ENCODE measurements around the gene C4orf17. TPM values are rescaled to one million over a fixed set of nuclear protein-coding genes. Genes with fewer than 3 reads are reported as not detected.
A peak's percentile ranks its signal among the peaks of the same experiment; 100 is the strongest.
"Not testable (repeated sequence)": the region's sequence is repeated elsewhere in the genome, so short reads cannot be mapped to it uniquely, and the experiment has no call there.

C4orf17 gene
- total and polyA plus RNA-seq, 9 donors: 0.06 to 0.25 (median 0.15) TPM; not detected in 5

DNA sequence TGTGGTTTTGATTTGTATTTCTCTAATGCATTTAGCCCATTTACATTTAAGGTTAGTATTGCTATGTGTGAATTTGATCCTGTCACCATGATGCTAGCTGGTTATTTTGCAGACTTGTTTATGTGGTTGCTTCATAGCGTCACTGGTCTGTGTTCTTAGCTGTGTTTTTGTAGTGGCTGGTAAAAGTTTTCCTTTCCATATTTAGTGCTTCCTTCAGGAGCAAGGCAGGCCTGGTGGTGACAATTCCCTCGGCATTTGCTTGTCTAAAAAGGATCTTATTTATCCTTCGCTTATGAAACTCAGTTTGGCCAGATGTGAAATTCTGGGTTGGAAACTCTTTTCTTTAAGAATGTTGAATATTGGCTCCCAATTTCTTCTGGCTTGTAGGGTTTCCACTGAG, 23.9 kb downstream of the C4orf17 start:
- no CpG with 5 or more reads among the region's 3 CpGs for WGBS (ENCODE audit: insufficient coverage)
- DNase-seq; H3K27ac ChIP-seq (ENCODE audit: low read length); H3K4me3 ChIP-seq (ENCODE audit: low read length); H3K27me3 ChIP-seq (ENCODE audit: control insufficient read depth, insufficient read depth, low read length); H3K9me3 ChIP-seq (replicated peaks; ENCODE audit: control insufficient read depth, low read depth, low read length); H3K4me1 ChIP-seq (ENCODE audit: control insufficient read depth, insufficient read depth, low read length); H3K36me3 ChIP-seq (ENCODE audit: control insufficient read depth, insufficient read depth, low read length): not testable (repeated sequence)

DNA sequence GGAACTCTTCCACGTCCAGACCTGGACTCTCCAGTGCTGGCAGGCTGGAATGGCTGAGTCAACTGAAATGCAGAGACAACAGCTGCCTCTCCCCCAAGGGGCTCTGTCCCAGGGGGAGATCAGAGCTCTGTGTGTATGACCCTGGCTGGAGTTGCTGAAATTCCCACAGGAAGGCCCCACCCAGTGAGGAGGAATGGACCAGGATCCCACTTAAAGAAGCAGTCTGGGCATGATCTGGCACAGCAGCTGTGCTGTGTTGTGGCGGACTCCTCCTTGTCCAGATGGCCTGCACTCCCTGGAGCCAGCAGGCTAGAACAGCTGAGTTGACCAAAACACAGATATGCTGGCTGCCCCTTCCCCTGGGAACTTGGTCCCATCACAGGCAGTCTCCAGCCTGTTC, 25.4 kb downstream of the C4orf17 start:
- Histone ChIP-seq H3K27ac (ENCODE audit: low read length) (no peak overlapping the region), H3K4me1 (ENCODE audit: control insufficient read depth, insufficient read depth, low read length) (peaks cover 6% of the 10 kb centered on the region), H3K36me3 (ENCODE audit: control insufficient read depth, insufficient read depth, low read length) (no peaks in the 10 kb centered on the region), H3K4me3 (ENCODE audit: low read length) (no peak overlapping the region), H3K9me3 (replicated peaks; ENCODE audit: control insufficient read depth, low read depth, low read length) (no peaks in the 10 kb centered on the region), H3K27me3 (ENCODE audit: control insufficient read depth, insufficient read depth, low read length) (no peaks in the 10 kb centered on the region)
- WGBS (ENCODE audit: insufficient coverage): 42% methylated on average over 2 of the region's 2 CpGs
- DNase-seq: peak; percentile 71

DNA sequence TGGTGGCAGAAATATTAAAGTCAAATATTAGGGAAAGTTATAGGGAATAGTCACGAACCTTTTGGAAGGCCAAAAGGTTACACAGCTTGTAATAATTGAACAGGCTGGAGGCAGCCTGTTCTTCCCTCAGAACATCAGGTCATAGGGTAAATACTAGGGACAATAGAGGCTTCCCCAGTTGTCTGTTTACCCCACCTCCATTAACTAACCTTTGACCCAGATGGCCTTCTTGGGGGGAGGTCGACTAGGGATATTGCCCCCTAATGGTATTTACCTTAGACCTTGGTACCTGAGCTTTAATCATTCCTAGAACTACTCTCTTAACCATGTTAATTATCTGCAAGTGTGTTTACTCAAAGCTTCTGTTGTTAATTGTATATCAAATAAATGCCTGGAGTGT, 26.0 kb downstream of the C4orf17 start:
- Histone ChIP-seq H3K27ac (ENCODE audit: low read length) (no peak overlapping the region), H3K4me3 (ENCODE audit: low read length) (no peak overlapping the region), H3K27me3 (ENCODE audit: control insufficient read depth, insufficient read depth, low read length) (no peaks in the 10 kb centered on the region), H3K36me3 (ENCODE audit: control insufficient read depth, insufficient read depth, low read length) (no peaks in the 10 kb centered on the region), H3K9me3 (replicated peaks; ENCODE audit: control insufficient read depth, low read depth, low read length) (no peaks in the 10 kb centered on the region), H3K4me1 (ENCODE audit: control insufficient read depth, insufficient read depth, low read length) (peaks cover 6% of the 10 kb centered on the region)
- no CpG with 5 or more reads among the region's 2 CpGs for WGBS (ENCODE audit: insufficient coverage)
- no peak for DNase-seq

DNA sequence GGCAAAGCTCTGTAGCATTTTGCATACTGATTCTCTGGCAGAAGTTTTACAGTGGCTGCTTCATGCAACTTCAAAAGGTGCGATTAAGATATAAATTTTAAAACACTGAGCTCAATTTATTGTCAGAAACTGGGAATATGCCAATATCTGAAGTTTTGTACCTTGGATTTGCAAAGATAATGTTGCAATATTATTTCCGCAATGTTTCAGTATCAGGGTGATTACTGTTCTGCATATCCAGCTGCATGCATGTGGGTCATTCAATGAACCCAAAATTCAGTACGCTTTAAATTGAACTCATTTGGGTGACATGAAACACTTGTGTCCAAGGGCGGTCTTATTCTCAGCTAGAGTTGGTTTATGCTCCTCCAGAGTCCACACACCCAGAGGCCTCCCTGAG, 26.9 kb downstream of the C4orf17 start:
- no peak overlapping the region for H3K4me3 ChIP-seq (ENCODE audit: low read length)
- no peaks in the 10 kb centered on the region for H3K9me3 ChIP-seq (replicated peaks; ENCODE audit: control insufficient read depth, low read depth, low read length)
- peaks cover 6% of the 10 kb centered on the region for H3K4me1 ChIP-seq (ENCODE audit: control insufficient read depth, insufficient read depth, low read length)
- H3K27me3 ChIP-seq (ENCODE audit: control insufficient read depth, insufficient read depth, low read length): no peaks in the 10 kb centered on the region
- whole genome bisulfite sequencing (ENCODE audit: insufficient coverage): 94% methylated on average over 4 of the region's 4 CpGs
- DNase-seq: no peak
- no peak overlapping the region for H3K27ac ChIP-seq (ENCODE audit: low read length)
- no peaks in the 10 kb centered on the region for H3K36me3 ChIP-seq (ENCODE audit: control insufficient read depth, insufficient read depth, low read length)

DNA sequence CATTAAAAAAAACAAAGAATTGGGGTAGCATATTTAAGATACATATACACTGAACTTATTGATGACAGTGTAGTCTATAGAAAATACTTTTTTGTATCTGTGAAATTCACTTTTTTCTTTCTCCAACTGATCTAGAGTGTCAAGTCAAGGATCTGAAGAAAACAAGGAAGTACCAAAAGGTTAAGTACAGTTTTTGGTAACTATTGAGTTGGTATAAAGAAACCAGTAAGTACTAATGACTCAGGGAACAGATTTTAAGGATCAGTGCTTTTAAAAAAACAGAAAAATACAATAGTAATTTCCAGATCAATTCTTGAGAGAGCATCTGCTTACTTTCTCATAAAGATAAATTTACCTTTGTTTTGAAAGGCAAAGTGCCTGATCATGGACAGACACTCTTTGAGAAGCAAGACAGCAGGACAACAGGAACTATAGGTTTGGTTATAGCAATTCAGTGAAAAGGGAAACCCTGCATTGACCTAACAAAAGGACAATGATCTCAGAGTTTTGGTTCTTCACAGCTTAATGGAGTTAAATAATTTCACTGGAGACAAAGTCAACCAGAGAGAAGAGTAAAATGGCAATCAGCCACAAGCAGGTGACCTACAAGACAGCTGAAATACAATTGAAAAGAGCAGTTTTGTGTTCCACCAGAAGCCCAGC, 29.6 kb downstream of the C4orf17 start:
- Histone ChIP-seq H3K4me3 (ENCODE audit: low read length) (no peak overlapping the region), H3K9me3 (replicated peaks; ENCODE audit: control insufficient read depth, low read depth, low read length) (no peaks in the 10 kb centered on the region), H3K4me1 (ENCODE audit: control insufficient read depth, insufficient read depth, low read length) (peaks cover 6% of the 10 kb centered on the region), H3K36me3 (ENCODE audit: control insufficient read depth, insufficient read depth, low read length) (no peaks in the 10 kb centered on the region), H3K27ac (ENCODE audit: low read length) (no peak overlapping the region), H3K27me3 (ENCODE audit: control insufficient read depth, insufficient read depth, low read length) (no peaks in the 10 kb centered on the region)
- no peak for DNase-seq

DNA sequence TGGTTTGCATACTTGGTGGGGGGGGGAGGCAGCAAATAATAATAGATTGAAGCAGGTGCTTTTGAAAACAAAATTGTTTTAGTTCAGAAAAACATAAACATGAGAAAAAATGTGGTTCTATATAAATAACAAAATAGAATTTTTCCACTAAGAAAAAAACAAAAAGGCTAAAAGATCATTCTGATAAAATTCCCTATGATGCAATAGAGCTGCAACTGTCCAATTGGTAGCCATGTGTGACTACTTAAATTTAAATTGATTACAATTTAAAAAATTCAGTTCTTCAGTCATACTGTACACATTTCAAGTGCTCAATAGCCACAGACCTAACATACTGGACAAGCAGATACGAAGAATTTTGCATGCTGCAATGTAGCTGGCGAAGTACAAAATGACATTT, 42.1 kb downstream of the C4orf17 start:
- DNase-seq: no peak
- no peaks in the 10 kb centered on the region for H3K27me3 ChIP-seq (ENCODE audit: control insufficient read depth, insufficient read depth, low read length)

DNA sequence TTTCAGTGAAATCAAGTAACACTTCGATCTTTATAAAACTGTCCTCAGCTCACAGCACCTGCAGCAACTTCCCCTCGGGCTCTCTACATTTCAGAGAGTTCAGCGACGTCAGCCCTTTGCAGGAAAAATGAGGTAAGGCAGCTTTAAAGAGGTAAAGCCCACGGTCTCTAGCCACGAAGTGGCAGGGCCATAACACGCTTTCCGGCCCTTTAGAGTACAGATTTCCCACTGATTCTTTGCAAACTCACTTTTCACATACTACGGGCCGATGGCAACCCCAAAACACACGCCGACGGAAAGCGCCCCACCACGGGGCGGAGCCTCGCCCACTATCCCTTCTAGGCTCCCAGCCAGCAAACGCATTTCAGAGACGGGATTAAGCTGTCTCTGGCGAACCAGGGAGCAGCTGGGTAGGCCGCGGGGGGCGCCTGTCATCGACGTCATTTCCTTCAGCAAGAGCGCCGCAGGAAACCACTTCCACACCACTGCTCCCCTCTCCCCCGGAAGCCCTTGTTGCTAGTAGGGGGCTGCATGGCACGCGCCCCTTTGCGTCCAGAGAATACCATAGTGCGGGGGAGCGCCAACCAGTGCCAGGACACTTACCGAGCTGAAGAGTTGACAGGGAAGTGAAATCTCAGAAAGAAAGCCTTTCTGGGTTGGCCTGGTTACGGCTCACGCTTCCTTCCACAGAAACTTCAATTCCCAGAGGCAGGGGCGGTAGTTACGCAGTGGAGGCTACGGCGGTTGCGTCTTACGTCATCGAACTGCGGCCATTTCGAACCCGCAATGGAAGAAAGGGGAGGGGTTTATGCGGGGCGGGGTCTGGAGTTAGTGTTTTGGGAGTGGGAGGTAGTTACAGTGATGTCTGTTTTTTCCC, 52.7 kb downstream of the C4orf17 start, which contains the start of gene TRMT10A:
TRMT10A (minus strand) TSS at position 730 of the 877 bp plus-strand sequence. CDS start 4,701 bp downstream, outside the sequence.
- DNase-seq: peak; percentile 100
- no peaks in the 10 kb centered on the region for H3K27me3 ChIP-seq (ENCODE audit: control insufficient read depth, insufficient read depth, low read length)
- peak within 1 kb of the TSS; percentile 96 for H3K27ac ChIP-seq (ENCODE audit: low read length)
- no peaks in the 10 kb centered on the region for H3K36me3 ChIP-seq (ENCODE audit: control insufficient read depth, insufficient read depth, low read length)
- H3K4me1 ChIP-seq (ENCODE audit: control insufficient read depth, insufficient read depth, low read length): peaks cover 7% of the 10 kb centered on the region
- WGBS (ENCODE audit: insufficient coverage): under 1% methylated on average over 31 of the region's 48 CpGs
- H3K4me3 ChIP-seq (ENCODE audit: low read length): peak within 1 kb of the TSS; percentile 56
- H3K9me3 ChIP-seq (replicated peaks; ENCODE audit: control insufficient read depth, low read depth, low read length): no peaks in the 10 kb centered on the region

More for the DNA sequence above, 42.1 kb downstream of the C4orf17 start:
- Histone ChIP-seq H3K9me3 (replicated peaks; ENCODE audit: control insufficient read depth, low read depth, low read length) (no peaks in the 10 kb centered on the region), H3K27ac (ENCODE audit: low read length) (no peak overlapping the region), H3K36me3 (ENCODE audit: control insufficient read depth, insufficient read depth, low read length) (peaks cover 2% of the 10 kb centered on the region), H3K4me3 (ENCODE audit: low read length) (no peak overlapping the region), H3K4me1 (ENCODE audit: control insufficient read depth, insufficient read depth, low read length) (no peaks in the 10 kb centered on the region)
- WGBS (ENCODE audit: insufficient coverage): no CpG with 5 or more reads among the region's 2 CpGs

DNA sequence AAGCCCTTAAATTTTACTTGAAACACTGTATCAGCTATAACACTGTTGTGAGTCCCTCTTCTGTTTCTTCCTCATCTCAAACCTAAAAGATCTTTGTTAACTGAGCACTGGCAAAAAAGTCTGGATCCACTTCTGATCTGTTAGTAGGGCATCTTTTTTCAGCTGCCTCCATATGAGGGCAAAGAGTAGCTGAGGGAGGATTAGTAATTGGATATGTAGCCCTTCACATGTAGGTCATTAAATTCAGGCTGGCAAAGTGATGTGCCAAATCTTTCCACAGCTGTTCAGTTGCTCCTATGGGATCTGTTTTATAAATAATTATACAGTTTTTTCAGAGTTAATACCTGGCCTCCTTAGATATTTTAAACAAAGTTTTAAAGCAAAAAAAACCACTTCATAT, 54.1 kb downstream of the C4orf17 start:
- no peaks in the 10 kb centered on the region for H3K27me3 ChIP-seq (ENCODE audit: control insufficient read depth, insufficient read depth, low read length)
- peak; percentile 85 for DNase-seq
- peaks cover 7% of the 10 kb centered on the region for H3K4me1 ChIP-seq (ENCODE audit: control insufficient read depth, insufficient read depth, low read length)
- no peaks in the 10 kb centered on the region for H3K9me3 ChIP-seq (replicated peaks; ENCODE audit: control insufficient read depth, low read depth, low read length)
- H3K4me3 ChIP-seq (ENCODE audit: low read length): no peak overlapping the region
- H3K27ac ChIP-seq (ENCODE audit: low read length): peak overlapping the region; percentile 96
- H3K36me3 ChIP-seq (ENCODE audit: control insufficient read depth, insufficient read depth, low read length): no peaks in the 10 kb centered on the region

DNA sequence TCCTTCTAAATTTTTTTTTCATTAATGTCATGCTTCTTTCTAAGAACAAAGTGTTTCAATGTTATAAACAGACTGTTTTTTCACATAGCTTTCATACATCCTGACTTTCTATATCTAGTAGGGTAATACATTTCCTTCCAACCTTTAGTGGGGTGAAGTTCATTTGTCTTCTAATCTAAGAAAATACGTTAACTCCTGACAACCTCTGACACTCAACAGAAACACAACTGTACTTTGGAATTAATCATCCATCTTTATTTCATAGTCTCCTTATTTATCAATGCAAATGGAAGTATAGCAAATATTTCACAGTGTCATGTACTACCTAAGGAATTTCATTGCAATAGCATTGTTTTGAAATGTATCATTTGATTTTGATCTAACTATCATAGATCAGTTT, 61.1 kb downstream of the C4orf17 start:
- no peaks in the 10 kb centered on the region for H3K36me3 ChIP-seq (ENCODE audit: control insufficient read depth, insufficient read depth, low read length)
- H3K27me3 ChIP-seq (ENCODE audit: control insufficient read depth, insufficient read depth, low read length): no peaks in the 10 kb centered on the region
- WGBS (ENCODE audit: insufficient coverage): no CpG with 5 or more reads among the region's 1 CpG
- no peak overlapping the region for H3K27ac ChIP-seq (ENCODE audit: low read length)
- no peak for DNase-seq
- H3K4me1 ChIP-seq (ENCODE audit: control insufficient read depth, insufficient read depth, low read length): no peaks in the 10 kb centered on the region
- H3K9me3 ChIP-seq (replicated peaks; ENCODE audit: control insufficient read depth, low read depth, low read length): no peaks in the 10 kb centered on the region
- H3K4me3 ChIP-seq (ENCODE audit: low read length): no peak overlapping the region

DNA sequence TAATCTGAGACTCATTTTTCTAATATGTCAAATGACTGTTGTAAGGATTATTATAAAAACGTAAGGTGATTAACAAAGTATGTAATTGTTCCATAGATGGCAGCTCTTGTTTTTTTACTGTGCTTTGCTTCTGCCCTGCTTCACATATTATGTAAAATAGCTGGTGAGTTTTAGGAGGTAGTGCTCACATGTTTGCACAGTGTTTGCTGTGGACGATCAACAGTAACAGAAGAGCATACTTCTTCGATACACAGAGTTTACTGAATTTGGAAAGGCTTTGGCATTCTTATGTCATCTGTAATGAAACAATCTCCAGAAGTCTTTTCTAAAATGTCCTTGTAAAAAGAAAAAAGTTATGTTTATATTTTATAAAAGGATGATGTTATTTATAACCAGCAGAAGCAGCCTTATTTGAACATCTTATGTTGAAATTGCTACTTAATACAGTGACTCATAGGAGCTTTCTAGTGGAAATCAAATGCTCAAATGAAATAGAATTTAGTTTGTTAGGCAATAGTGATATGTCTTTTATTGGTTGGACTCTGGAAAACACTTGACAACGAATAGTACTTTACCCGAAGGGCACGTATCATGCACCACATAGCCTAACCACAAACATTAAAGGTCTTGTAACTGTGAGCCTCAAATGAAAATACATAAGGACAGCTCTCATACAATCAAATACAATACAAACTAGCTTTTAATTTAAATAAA, 61.9 kb downstream of the C4orf17 start:
- no peak overlapping the region for H3K4me3 ChIP-seq (ENCODE audit: low read length)
- no peaks in the 10 kb centered on the region for H3K27me3 ChIP-seq (ENCODE audit: control insufficient read depth, insufficient read depth, low read length)
- DNase-seq: no peak
- no CpG with 5 or more reads among the region's 6 CpGs for WGBS (ENCODE audit: insufficient coverage)
- H3K36me3 ChIP-seq (ENCODE audit: control insufficient read depth, insufficient read depth, low read length): no peaks in the 10 kb centered on the region
- H3K4me1 ChIP-seq (ENCODE audit: control insufficient read depth, insufficient read depth, low read length): no peaks in the 10 kb centered on the region
- H3K27ac ChIP-seq (ENCODE audit: low read length): no peak overlapping the region
- H3K9me3 ChIP-seq (replicated peaks; ENCODE audit: control insufficient read depth, low read depth, low read length): no peaks in the 10 kb centered on the region
